Measurements from ENCODE around the gene TSPAN18. TPM values are rescaled to one million over a fixed set of nuclear protein-coding genes. Genes with fewer than 3 reads are reported as not detected.

TSPAN18 gene
- total RNA-seq, 1 experiment from 2014 or later = 21.3 TPM

DNA sequence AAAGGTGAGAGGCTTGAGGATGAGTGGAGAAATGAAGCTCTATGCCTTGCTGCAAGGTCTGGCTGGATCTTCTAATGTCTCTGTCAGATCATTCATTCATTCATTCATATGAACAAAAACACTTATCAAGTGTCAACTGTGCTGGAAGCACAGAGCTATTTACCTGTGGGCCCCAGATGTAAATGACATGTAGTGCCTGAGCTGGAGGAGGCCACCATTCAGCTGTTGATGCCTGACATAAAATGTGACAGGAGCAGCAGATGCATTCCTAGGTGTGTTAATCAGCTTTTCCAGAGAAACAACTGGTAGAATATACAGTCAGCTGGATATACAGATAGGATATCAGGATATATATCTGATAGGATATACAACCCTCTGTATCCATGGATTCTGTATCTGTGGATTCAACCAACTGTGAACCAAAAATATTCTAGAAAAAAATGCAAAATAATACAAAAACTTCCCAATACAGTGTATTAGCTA is 44.5 kb downstream of the TSPAN18 start:
- no peaks in the 10 kb centered on the region; the same call in 1 of the 2 replicates for H3K9me3 ChIP-seq (ENCODE audit: control insufficient read depth, insufficient read depth, low read depth, low read length)
- H3K27me3 ChIP-seq (ENCODE audit: control insufficient read depth, insufficient read depth, low read length) = no peaks in the 10 kb centered on the region
- intact Hi-C loops (cut with micrococcal nuclease; ENCODE audit: unreplicated experiment) = no loop called here
- TF ChIP-seq, protein P1, sequence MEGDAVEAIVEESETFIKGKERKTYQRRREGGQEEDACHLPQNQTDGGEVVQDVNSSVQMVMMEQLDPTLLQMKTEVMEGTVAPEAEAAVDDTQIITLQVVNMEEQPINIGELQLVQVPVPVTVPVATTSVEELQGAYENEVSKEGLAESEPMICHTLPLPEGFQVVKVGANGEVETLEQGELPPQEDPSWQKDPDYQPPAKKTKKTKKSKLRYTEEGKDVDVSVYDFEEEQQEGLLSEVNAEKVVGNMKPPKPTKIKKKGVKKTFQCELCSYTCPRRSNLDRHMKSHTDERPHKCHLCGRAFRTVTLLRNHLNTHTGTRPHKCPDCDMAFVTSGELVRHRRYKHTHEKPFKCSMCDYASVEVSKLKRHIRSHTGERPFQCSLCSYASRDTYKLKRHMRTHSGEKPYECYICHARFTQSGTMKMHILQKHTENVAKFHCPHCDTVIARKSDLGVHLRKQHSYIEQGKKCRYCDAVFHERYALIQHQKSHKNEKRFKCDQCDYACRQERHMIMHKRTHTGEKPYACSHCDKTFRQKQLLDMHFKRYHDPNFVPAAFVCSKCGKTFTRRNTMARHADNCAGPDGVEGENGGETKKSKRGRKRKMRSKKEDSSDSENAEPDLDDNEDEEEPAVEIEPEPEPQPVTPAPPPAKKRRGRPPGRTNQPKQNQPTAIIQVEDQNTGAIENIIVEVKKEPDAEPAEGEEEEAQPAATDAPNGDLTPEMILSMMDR (IDR thresholded peaks at IDR 0.05) = no peak
- TF ChIP-seq POLR2AphosphoS5 (IDR thresholded peaks at IDR 0.05; ENCODE audit: low read depth, low read length) (no peak), TCF7L2 (IDR thresholded peaks at IDR 0.05; ENCODE audit: low read depth, low read length) (no peak), SIN3A (IDR thresholded peaks at IDR 0.05; ENCODE audit: borderline replicate concordance, insufficient read depth, low read depth, low read length) (no peak)
- TF ChIP-seq, protein P2, sequence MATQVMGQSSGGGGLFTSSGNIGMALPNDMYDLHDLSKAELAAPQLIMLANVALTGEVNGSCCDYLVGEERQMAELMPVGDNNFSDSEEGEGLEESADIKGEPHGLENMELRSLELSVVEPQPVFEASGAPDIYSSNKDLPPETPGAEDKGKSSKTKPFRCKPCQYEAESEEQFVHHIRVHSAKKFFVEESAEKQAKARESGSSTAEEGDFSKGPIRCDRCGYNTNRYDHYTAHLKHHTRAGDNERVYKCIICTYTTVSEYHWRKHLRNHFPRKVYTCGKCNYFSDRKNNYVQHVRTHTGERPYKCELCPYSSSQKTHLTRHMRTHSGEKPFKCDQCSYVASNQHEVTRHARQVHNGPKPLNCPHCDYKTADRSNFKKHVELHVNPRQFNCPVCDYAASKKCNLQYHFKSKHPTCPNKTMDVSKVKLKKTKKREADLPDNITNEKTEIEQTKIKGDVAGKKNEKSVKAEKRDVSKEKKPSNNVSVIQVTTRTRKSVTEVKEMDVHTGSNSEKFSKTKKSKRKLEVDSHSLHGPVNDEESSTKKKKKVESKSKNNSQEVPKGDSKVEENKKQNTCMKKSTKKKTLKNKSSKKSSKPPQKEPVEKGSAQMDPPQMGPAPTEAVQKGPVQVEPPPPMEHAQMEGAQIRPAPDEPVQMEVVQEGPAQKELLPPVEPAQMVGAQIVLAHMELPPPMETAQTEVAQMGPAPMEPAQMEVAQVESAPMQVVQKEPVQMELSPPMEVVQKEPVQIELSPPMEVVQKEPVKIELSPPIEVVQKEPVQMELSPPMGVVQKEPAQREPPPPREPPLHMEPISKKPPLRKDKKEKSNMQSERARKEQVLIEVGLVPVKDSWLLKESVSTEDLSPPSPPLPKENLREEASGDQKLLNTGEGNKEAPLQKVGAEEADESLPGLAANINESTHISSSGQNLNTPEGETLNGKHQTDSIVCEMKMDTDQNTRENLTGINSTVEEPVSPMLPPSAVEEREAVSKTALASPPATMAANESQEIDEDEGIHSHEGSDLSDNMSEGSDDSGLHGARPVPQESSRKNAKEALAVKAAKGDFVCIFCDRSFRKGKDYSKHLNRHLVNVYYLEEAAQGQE (IDR thresholded peaks at IDR 0.05; ENCODE audit: insufficient read depth in 1 of 2, low read depth in 2 of 2, low read length in 1 of 2) = no peak
- BruUV-seq (replicated peaks) = no TSS peak
- ATAC-seq = no peak
- in situ Hi-C loops (cut with HindIII; ENCODE audit: low pct_unique_long_range_greater_than_20kb, low sequenced_read_pairs) = no loop called here
- POLR2A ChIA-PET = no interaction called here
- no peak overlapping the region for H3K4me3 ChIP-seq (ENCODE audit: low read depth in 2 of 2, low read length in 2 of 2)
- no peaks in the 10 kb centered on the region for H3K36me3 ChIP-seq (ENCODE audit: control insufficient read depth, insufficient read depth, low read length)
- DNase-seq (ENCODE audit: low read depth, low spot score) = no peak
- H3K4me1 ChIP-seq (ENCODE audit: control insufficient read depth, insufficient read depth, low read length) = peaks cover 18% of the 10 kb centered on the region
- CTCF ChIA-PET = no interaction called here
- H3K27ac ChIP-seq (ENCODE audit: low read length) = no peak overlapping the region

DNA sequence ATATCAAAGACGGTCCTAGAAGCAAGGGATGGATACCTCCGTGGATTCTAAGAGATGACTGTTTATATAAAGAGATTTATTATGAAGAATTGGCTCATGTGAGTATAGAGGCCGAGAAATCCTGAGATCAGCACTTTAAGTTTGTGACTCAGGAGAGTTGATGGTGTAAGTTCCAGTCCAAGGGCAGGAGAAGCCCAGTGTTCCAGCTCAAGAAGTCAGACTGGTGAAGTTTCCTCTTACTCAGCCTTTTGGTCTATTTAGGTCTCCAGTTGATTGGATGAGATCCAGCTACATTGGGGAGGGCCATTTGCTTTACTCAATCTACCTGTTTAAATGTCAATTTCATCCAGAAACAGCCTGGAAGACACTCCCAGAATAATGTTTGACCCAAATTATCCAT is 45.1 kb downstream of the TSPAN18 start:
- intact Hi-C loops (cut with micrococcal nuclease; ENCODE audit: unreplicated experiment) = no loop called here
- no peaks in the 10 kb centered on the region for H3K36me3 ChIP-seq (ENCODE audit: control insufficient read depth, insufficient read depth, low read length)
- no peaks in the 10 kb centered on the region; the same call in 1 of the 2 replicates for H3K9me3 ChIP-seq (ENCODE audit: control insufficient read depth, insufficient read depth, low read depth, low read length)
- no peaks in the 10 kb centered on the region for H3K27me3 ChIP-seq (ENCODE audit: control insufficient read depth, insufficient read depth, low read length)
- ChIA-PET POLR2A (no interaction called here), CTCF (no interaction called here)
- BruUV-seq (replicated peaks) = no TSS peak
- no peak for TF ChIP-seq TCF7L2 (IDR thresholded peaks at IDR 0.05; ENCODE audit: low read depth, low read length)
- peaks cover 12% of the 10 kb centered on the region for H3K4me1 ChIP-seq (ENCODE audit: control insufficient read depth, insufficient read depth, low read length)
- H3K4me3 ChIP-seq (ENCODE audit: low read depth in 2 of 2, low read length in 2 of 2) = no peak overlapping the region
- in situ Hi-C loops (cut with HindIII; ENCODE audit: low pct_unique_long_range_greater_than_20kb, low sequenced_read_pairs) = no loop called here
- ATAC-seq (no peak), DNase-seq (ENCODE audit: low read depth, low spot score) (no peak)
- H3K27ac ChIP-seq (ENCODE audit: low read length) = no peak overlapping the region

DNA sequence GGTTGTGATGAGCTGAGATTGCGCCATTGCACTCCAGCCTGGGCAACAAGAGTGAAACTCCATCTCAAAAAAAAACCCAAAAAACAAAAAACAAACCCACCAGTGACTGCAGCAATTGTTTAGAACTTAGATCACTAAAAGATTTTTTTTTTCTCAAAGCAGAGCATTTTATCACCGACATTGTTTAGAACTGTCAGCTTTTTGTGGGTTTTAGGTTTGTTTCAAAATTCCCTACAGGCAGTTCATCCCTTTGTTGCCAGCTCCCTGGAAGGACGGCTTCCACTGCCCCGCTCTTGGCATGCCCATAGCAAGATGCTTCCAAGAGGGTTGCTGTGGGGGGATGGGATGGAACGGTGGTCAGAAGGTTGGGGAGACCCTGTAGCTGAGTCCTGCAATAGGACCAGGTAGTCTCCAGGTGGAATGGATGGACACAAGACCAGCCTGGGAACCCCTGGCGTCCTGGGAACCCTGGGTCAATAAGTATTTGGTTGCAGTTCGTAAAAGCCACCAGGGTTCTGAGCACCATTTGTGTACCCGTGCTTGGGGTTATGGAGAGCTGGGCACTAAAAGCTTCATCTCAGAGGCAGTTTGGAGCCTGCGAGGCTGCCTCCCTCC is 46.7 kb downstream of the TSPAN18 start:
- Histone ChIP-seq H3K27ac (ENCODE audit: low read length) (no peak overlapping the region), H3K4me3 (ENCODE audit: low read depth in 2 of 2, low read length in 2 of 2) (no peak overlapping the region), H3K4me1 (ENCODE audit: control insufficient read depth, insufficient read depth, low read length) (peaks cover 7% of the 10 kb centered on the region), H3K27me3 (ENCODE audit: control insufficient read depth, insufficient read depth, low read length) (no peaks in the 10 kb centered on the region), H3K36me3 (ENCODE audit: control insufficient read depth, insufficient read depth, low read length) (no peaks in the 10 kb centered on the region), H3K9me3 (ENCODE audit: control insufficient read depth, insufficient read depth, low read depth, low read length) (no peaks in the 10 kb centered on the region)
- no TSS peak for BruUV-seq (replicated peaks)
- POLR2A ChIA-PET = no interaction called here
- CTCF ChIA-PET = no interaction called here
- in situ Hi-C loops (cut with HindIII; ENCODE audit: low pct_unique_long_range_greater_than_20kb, low sequenced_read_pairs) = no loop called here
- no peak for DNase-seq (ENCODE audit: low read depth, low spot score)
- intact Hi-C loops (cut with micrococcal nuclease; ENCODE audit: unreplicated experiment) = no loop called here
- TF ChIP-seq POLR2AphosphoS5 (IDR thresholded peaks at IDR 0.05; ENCODE audit: low read depth, low read length) (no peak), SIN3A (IDR thresholded peaks at IDR 0.05; ENCODE audit: borderline replicate concordance, insufficient read depth, low read depth, low read length) (no peak), TCF7L2 (IDR thresholded peaks at IDR 0.05; ENCODE audit: low read depth, low read length) (no peak)
- TF ChIP-seq, protein P1 (IDR thresholded peaks at IDR 0.05) = no peak
- TF ChIP-seq, protein P2 (IDR thresholded peaks at IDR 0.05; ENCODE audit: insufficient read depth in 1 of 2, low read depth in 2 of 2, low read length in 1 of 2) = no peak
- ATAC-seq = no peak

All from Panc1 (cell line).